ENCODE results near the gene SIAH1.
"Not testable (repeated sequence)": the region's sequence is repeated elsewhere in the genome, so short reads cannot be mapped to it uniquely, and the experiment has no call there.

The SIAH1 gene

GRCh38 chr16:48330189-48330840 is 54.9 kb downstream of the SIAH1 start:
- no peak for DNase-seq

- DNase-seq, result no peak
Observed at GRCh38 chr16:48329138-48329537, 56.1 kb downstream of the SIAH1 start.

- no peak for DNase-seq
Observed at GRCh38 chr16:48326915-48327314, 58.3 kb downstream of the SIAH1 start.

GRCh38 chr16:48323783-48324775 is 61.1 kb downstream of the SIAH1 start:
- no peak for DNase-seq

GRCh38 chr16:48321317-48322036 is 63.7 kb downstream of the SIAH1 start:
- no peak for DNase-seq

- no peak for DNase-seq
Observed at GRCh38 chr16:48318630-48319029, 66.6 kb downstream of the SIAH1 start.

GRCh38 chr16:48317614-48318315 is 67.4 kb downstream of the SIAH1 start:
- no peak for DNase-seq

GRCh38 chr16:48317026-48317425 is 68.2 kb downstream of the SIAH1 start:
- DNase-seq, result no peak

- DNase-seq, result not testable (repeated sequence)
Observed at GRCh38 chr16:48313905-48314304, 71.3 kb downstream of the SIAH1 start.

GRCh38 chr16:48310908-48311641 is 74.1 kb downstream of the SIAH1 start:
- DNase-seq, result no peak
